Measurements from ENCODE around the gene RTTN. TPM values are rescaled to one million over a fixed set of nuclear protein-coding genes. Genes with fewer than 3 reads are reported as not detected.

RTTN gene
- total RNA-seq, 1 donor from 2014 or later: 24.7 TPM

DNA sequence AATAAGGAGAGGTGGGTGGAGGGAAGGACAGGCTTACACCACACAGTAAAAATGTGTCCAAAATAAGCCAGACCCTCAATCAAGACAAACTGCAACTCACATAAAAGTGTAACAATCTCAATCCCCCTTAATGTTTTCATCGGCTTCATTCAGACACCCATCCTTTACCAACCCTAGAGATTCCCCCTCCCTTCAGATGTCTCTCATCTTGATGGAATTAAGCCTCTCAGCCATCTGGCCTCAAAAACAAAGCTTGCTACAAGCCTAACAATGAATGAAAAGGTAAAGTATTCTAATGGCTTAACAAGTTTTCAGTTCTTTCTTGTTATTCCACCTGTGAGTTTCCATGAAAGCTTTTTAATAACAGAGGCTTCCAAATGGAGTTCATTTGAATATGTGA, 5.2 kb downstream of the RTTN start:
- DNase-seq (ENCODE audit: low spot score, unreplicated experiment): no peak
- Mint-ChIP-seq H3K36me3 (ENCODE audit: insufficient read depth) (peaks cover 20% of the 10 kb centered on the region), H3K9me3 (ENCODE audit: low read depth) (no peaks in the 10 kb centered on the region), H3K4me3 (ENCODE audit: low read depth) (no peak overlapping the region), H3K27me3 (no peaks in the 10 kb centered on the region), H3K27ac (no peak overlapping the region), H3K4me1 (ENCODE audit: low read depth) (peaks cover 5% of the 10 kb centered on the region)
- TF ChIP-seq CTCF (IDR thresholded peaks at IDR 0.05; ENCODE audit: unreplicated experiment): no peak

DNA sequence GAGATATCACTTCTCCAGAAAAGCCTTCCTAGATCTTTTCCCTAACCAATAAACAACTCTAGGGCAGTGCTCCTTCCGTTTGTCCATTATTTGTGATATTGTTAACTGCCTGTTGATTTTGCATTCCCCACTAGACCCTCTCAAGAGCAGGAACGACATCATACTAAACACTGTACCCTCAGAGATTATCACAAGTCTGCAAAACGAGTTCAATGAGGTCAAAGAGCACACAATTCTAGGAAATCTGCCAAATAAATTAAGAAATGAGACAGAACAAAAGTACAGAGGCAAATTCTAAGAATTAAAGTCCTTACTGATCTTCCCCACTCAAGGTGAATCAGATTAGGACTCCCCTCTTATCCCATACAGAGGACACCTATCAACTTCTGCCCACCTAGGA, 7.6 kb downstream of the RTTN start:
- Mint-ChIP-seq H3K4me1 (ENCODE audit: low read depth) (no peaks in the 10 kb centered on the region), H3K27me3 (no peaks in the 10 kb centered on the region), H3K36me3 (ENCODE audit: insufficient read depth) (peaks cover 27% of the 10 kb centered on the region), H3K9me3 (ENCODE audit: low read depth) (no peaks in the 10 kb centered on the region), H3K4me3 (ENCODE audit: low read depth) (no peak overlapping the region), H3K27ac (no peak overlapping the region)
- no peak for DNase-seq (ENCODE audit: low spot score, unreplicated experiment)
- no peak for TF ChIP-seq CTCF (IDR thresholded peaks at IDR 0.05; ENCODE audit: unreplicated experiment)

GRCh38 chr18:70197026-70197425, 8.5 kb downstream of the RTTN start:
- DNase-seq (ENCODE audit: low spot score, unreplicated experiment): no peak
- H3K9me3 Mint-ChIP-seq (ENCODE audit: low read depth): no peaks in the 10 kb centered on the region
- no peak overlapping the region for H3K27ac Mint-ChIP-seq
- peaks cover 25% of the 10 kb centered on the region for H3K36me3 Mint-ChIP-seq (ENCODE audit: insufficient read depth)
- H3K27me3 Mint-ChIP-seq: no peaks in the 10 kb centered on the region
- no peaks in the 10 kb centered on the region for H3K4me1 Mint-ChIP-seq (ENCODE audit: low read depth)
- no peak overlapping the region for H3K4me3 Mint-ChIP-seq (ENCODE audit: low read depth)
- TF ChIP-seq CTCF (IDR thresholded peaks at IDR 0.05; ENCODE audit: unreplicated experiment): no peak

DNA sequence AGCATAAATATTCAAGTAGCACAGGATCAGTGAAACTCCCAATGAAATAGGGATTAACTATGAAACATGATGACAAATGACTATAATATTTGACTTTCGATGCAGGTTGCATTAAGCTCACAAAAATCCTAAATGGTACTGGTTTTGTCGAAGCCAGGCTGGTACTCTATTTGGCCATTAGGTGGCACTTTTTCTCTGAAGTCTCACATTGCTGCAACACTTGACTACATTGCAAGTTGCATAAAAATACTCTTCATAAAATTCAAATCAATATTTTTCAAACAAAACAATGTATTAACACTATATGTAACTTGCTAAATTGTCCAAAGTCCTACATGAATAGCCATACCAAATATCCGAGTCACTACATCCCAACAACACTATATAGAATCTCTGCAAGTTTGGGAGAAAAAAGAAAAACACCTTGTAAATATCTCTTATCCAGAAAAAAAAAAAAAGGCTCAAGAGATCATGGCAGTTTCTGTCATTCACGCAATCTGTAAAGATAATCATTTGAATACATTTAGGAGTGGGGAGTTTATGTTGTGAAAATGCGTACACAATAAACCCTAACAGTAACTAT, 9.5 kb downstream of the RTTN start:
- H3K27ac Mint-ChIP-seq: no peak overlapping the region
- no peak overlapping the region for H3K4me3 Mint-ChIP-seq (ENCODE audit: low read depth)
- no peaks in the 10 kb centered on the region for H3K9me3 Mint-ChIP-seq (ENCODE audit: low read depth)
- peak; percentile 84 for TF ChIP-seq CTCF (IDR thresholded peaks at IDR 0.05; ENCODE audit: unreplicated experiment)
- H3K36me3 Mint-ChIP-seq (ENCODE audit: insufficient read depth): peaks cover 25% of the 10 kb centered on the region
- no peak for DNase-seq (ENCODE audit: low spot score, unreplicated experiment)
- no peaks in the 10 kb centered on the region for H3K4me1 Mint-ChIP-seq (ENCODE audit: low read depth)
- H3K27me3 Mint-ChIP-seq: no peaks in the 10 kb centered on the region

GRCh38 chr18:70195014-70195614, 10.4 kb downstream of the RTTN start:
- peaks cover 26% of the 10 kb centered on the region for H3K36me3 Mint-ChIP-seq (ENCODE audit: insufficient read depth)
- TF ChIP-seq CTCF (IDR thresholded peaks at IDR 0.05; ENCODE audit: unreplicated experiment): no peak
- no peaks in the 10 kb centered on the region for H3K4me1 Mint-ChIP-seq (ENCODE audit: low read depth)
- DNase-seq (ENCODE audit: low spot score, unreplicated experiment): no peak
- H3K9me3 Mint-ChIP-seq (ENCODE audit: low read depth): no peaks in the 10 kb centered on the region
- no peak overlapping the region for H3K4me3 Mint-ChIP-seq (ENCODE audit: low read depth)
- no peak overlapping the region for H3K27ac Mint-ChIP-seq
- no peaks in the 10 kb centered on the region for H3K27me3 Mint-ChIP-seq
